Inferior parietal cortex (tissue), 1 donor: ENCODE data around the gene DMD.

Experiments used
- DNase-seq: peaks from one replicate; pipeline ENCODE4 v3.0.0-alpha.2; 2016; ENCODE audit errors: extremely low spot score

DMD gene

DNA sequence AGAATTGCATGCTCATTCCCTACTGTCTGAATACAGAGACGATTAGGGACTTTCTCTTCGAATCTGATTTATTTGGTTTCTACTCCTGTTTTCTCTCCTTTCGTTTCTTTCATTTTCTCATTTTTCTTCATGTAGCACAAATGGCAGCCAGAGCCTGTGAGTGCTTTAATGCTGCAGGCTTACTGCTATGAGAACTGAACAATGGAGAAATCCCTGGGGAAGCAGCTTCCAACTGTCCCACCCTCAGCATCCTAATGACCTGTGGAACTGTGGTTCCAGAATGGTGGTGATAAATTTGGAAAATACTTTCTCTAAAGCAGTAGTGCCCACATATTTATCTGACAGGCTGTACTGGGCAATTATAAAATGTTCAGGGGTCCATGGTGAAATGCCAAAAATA lies 930.4 kb downstream of the DMD start:
- no peak for DNase-seq

DNA sequence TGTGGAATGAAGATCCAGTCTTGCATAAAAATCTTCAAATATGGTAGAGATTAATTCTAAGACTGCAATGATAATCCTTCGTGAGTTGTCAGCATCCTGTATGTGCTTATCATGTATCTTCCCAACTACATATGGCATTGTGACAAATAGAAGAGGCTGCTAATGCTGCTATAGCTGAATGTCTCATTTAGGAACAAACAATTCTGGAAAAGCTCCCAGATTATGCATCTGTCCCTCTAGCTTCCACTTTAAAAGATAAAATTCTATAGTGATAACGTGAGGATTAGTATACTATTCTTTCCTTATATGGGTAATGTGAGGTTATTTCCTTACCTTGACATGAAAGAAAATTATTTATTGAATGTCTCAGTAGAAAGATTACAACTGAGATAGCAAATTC lies 930.9 kb downstream of the DMD start:
- peak; percentile 20 for DNase-seq

DNA sequence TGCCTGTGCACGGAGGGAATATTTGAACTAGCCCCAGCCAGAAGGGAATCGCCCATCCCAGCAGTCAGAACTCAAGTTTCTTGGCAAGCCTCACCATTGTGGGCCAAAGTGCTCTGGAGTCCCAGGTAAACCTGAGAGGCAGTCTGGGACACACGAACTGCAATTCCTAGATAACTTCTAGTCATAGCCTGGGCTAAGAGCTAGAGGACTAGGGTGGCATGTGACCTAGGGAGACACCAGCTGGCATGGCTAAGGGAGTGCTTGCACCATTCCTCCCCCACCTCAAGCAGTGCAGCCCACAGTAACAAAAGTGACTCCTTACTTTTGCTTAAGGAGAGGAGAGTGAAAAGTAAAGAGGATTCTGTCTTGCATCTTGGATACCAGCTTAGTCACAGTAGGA lies 935.2 kb downstream of the DMD start:
- no peak for DNase-seq

DNA sequence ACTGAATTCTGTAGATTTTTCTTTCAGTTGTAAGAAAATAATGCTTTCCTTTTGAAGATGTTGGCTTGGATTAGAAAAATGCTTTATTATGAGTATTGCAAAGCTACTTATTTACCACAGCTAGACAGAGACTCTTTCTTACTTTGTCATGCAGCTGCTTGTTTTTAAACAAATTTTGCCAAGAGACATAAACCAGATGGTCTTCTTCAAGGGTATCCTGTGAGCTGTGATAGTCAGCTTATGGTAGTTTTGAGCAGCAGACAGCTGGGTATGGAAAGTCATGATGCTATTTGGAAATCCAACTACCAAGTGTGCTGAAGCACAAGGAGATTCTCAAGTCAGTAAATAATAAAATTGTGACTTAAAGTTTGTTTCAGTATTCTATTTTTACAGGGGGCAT lies 941.5 kb downstream of the DMD start:
- DNase-seq, result no peak

DNA sequence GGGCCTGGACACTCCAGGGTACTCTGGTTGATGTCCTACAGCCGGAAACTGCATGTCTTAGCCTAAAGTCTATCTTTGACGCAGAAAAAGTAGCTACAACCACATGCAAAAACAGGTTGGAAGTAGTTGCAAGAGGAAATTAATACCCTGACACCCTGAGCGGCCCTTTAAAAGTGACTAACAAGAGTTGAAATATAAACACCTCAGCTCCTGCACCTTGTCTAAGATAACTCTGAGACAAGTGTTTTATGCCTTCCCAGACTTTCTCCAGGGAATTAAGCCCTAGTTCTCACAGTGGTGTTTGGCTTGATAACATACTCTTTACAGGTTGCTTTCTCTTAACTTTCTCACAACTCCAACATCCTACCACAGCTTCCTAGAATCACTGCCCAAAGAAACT lies 943.1 kb downstream of the DMD start:
- no peak for DNase-seq

GRCh38 chrX:32267796-32268195 lies 943.6 kb downstream of the DMD start:
- DNase-seq, result no peak

- DNase-seq, result peak; percentile 22
Measured at GRCh38 chrX:32246675-32247074, 964.7 kb downstream of the DMD start.

GRCh38 chrX:32195611-32196010 lies 1015.7 kb downstream of the DMD start:
- DNase-seq, result peak; percentile 55

GRCh38 chrX:32191316-32191715 lies 1020.0 kb downstream of the DMD start:
- no peak for DNase-seq

- no peak for DNase-seq
Measured at GRCh38 chrX:32185160-32185559, 1026.2 kb downstream of the DMD start.

DNA sequence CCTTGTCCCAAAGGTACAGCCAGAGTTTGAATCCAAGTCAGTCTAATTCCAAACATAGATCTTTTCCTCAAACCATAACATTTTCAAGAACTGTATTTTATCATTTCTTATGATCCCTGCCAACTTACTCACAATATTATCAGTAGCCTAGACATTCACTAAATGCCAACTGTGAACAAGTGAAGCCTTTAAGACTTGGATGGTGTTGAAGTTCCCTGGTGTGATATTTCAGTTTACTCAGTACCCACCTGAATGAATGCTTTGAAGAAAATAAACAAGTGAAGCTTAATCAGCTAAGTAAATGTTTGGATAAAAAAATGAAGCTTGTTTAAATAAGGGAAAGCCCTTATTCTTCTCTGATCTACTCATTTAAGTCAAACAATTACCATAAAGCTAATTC lies 1028.3 kb downstream of the DMD start:
- no peak for DNase-seq

DNA sequence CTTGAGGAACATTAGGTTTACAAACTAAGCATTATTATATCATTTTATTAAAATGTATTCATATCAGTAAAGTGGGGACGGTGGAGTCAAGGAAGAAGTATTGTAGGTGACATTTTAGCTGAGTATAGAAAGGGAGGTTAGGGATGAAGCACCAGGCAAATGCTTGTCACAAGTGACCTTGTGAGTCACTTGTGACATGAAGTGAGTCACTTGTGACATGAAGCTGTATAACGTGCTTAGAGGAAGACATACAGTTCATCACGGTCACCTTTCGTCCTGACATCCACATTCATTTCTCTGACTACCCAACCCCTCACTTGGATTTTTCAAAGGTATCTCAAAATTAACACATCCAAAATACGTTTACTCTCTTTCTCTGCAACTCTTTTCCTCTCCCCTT lies 1034.8 kb downstream of the DMD start:
- no peak for DNase-seq

DNA sequence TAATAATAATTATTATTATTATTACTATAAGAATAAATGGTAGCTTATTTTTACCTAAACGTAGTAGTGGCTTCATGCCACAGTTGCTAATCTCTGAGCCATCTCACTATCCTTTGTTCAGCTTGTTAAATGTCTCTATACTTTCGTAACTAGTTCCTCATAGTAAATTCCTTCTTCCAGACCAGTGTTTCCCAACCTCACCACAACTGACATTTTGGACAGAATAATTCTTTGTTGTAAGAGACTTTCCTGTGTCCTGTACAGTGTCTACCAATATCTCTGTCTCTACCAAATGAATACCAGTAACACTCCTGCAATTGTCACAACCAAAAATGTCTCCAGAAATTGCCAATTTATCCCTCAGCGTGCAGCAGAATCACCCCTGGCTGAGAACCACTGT lies 1040.9 kb downstream of the DMD start:
- DNase-seq, result no peak

DNA sequence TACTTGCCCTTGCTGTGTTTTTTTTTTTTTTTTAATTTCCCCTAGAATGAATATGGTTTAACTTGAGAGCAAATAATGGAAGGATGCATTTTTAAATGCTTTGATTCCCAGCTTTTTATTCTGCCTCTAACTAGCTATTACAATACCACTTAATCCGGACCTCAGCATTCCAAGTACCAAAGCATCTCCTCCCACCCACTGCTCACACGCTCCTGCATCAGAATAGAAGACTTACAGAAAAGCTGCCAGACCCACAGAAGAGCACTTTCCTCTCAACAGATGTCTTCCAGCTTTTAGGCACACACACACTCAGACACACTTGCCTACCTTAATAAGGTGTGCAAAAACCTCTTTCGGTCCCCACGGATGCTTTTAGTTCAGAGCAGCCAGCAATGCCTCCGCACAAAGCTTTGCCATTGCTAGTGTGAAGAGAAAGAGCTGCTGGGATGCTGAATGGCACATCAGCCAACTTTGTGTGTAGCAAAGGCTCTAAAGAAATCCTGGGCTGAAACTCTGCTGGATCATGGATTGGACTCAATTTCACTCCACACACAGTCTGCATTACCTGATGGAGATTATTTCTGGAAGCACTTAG lies 1056.2 kb downstream of the DMD start:
- peak; percentile 30 for DNase-seq

DNA sequence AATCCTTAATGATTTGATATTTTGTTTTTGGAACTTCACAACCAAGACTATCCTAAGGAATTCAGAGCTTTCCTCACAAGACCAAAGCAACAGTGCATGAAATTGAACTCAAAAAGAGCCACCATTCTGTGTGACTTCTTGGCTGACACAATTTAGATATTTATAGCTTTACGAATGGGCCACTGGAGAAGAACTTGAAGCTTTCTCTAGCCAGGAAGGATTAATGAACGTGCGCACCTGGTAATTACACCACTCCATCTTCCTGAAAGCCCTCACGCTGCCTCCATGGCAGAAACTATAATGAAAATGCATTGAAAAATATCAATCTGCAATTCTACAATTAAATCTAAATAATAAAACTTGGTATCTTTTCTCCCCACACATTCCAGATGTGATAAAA lies 1057.8 kb downstream of the DMD start:
- no peak for DNase-seq

GRCh38 chrX:32150141-32150540 lies 1061.2 kb downstream of the DMD start:
- no peak for DNase-seq

- no peak for DNase-seq
Measured at GRCh38 chrX:32141841-32142240, 1069.5 kb downstream of the DMD start.

DNA sequence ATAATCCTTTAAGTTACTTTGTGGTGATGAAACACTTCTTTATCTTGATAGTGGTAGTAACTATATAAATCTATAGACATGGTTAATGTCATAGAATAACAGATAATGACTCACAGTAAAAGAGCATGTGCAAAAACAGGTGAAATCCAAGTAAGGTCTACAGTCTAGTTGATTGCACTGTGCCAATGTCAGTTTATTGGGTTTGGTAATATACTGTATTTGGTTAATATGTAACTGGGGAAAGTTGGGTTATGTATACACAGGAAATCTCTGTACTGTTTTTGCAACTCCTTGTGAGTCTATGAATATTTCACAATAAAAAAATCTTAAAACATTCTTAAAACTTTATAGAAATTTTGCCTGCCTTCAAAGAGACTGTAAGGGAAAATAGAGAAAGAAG lies 1071.9 kb downstream of the DMD start:
- DNase-seq, result no peak

- DNase-seq, result no peak
Measured at GRCh38 chrX:32137525-32137924, 1073.8 kb downstream of the DMD start.

- DNase-seq, result no peak
Measured at GRCh38 chrX:32126997-32127396, 1084.4 kb downstream of the DMD start.

GRCh38 chrX:32118832-32119231 lies 1092.5 kb downstream of the DMD start:
- DNase-seq, result no peak

GRCh38 chrX:32116047-32116446 lies 1095.3 kb downstream of the DMD start:
- DNase-seq, result no peak

GRCh38 chrX:32087663-32088062 lies 1123.7 kb downstream of the DMD start:
- DNase-seq, result no peak

DNA sequence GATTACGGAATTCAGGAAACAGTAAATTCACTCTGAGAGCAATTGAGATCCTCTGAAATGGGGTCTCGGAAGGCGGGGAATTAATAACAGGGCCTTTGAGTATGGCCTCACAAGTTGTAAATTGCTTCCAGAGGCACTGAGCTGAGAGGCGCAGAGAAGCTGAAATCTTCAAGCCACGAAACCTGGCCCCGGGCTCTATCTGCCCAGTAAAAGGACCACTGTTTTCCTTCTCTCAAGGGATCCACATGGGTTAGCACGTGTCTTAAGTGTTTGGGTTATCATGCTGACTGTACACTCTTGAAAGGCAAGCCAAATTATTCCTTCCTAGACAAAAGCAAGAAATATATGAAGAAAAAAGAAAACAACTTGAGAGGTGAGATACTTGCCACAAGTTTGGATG lies 1126.6 kb downstream of the DMD start:
- no peak for DNase-seq

DNA sequence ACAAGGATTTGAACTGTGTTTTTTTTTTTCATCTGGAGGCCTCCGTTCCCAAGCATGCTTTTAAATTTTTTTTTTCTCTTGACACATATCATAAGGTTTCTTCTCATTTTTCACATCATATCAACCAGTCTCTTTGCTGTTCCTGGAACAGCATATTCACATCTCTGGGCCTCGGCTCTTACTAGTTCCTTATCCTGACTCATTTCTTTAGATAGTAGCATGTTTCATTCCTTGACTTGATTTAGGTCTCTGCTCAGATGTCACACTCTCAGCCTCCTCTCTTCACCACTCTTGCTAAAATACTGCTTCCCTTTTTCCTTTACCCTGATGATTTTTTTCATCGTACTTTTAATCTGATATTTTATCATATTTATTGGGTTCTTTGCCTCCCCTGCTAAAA lies 1163.1 kb downstream of the DMD start:
- no peak for DNase-seq
